HCT116 (cell line): ENCODE measurements around the gene PSRC1. TPM values are rescaled to one million over a fixed set of nuclear protein-coding genes. Genes with fewer than 3 reads are reported as not detected.

Source experiments
- ATAC-seq: fragments of 200-7000 bp; cut with Tn5 transposase; 2 replicates; pipeline ENCODE4 v1.9.1; 2020; ENCODE audit warnings: mild to moderate bottlenecking, moderate library complexity
- BruUV-seq: library from RNA; stranded (reverse); fragments of 400-500 nt; replicated peaks from 2 replicates; lab custom pipeline; 2021; lab: Mats Ljungman, UMichigan
- CTCF ChIA-PET: fragments of 300-600 bp; sonication (Branson Sonifier 250); formaldehyde crosslinking; loops from one replicate; lab custom pipeline; 2021; ENCODE audit warnings: antibody characterized with exemption; lab: Charles Lee
- POLR2A ChIA-PET: fragments of 300-600, 350-600 bp; sonication (Branson Sonifier 250); formaldehyde crosslinking; loops from one replicate; lab custom pipeline; 2021; ENCODE audit warnings: antibody characterized with exemption; lab: Charles Lee
- RAD21 ChIA-PET, 2 experiments: fragments of 300-600 bp; sonication (Branson Sonifier 250); formaldehyde crosslinking; loops; one replicate each; lab custom pipeline; 2023; ENCODE audit warnings: low total read pairs in 2 of 2; ENCODE audit not compliant: uncharacterized antibody in 2 of 2, unreplicated experiment in 2 of 2, low non-redundant PET in 1 of 2; lab: Charles Lee
- DNase-seq: peaks from one replicate; pipeline ENCODE4 v3.0.0-alpha.2; 2010; ENCODE audit warnings: low read depth, low spot score
- H2AFZ ChIP-seq: fragments of 200-600 bp; shearing (Covaris generic), sonication (generic); 2 replicates; pipeline ENCODE4 v1.6.1; 2017; ENCODE audit warnings: low read depth, mixed run types, mixed read lengths, antibody characterized with exemption, low read length; ENCODE audit not compliant: poor library complexity, severe bottlenecking
- H3K27ac ChIP-seq: 2 replicates; pipeline ENCODE4 v1.5.1; 2012; ENCODE audit warnings: low read depth, low read length
- H3K27me3 ChIP-seq: fragments of 200-600 bp; sonication (generic); 2 replicates; pipeline ENCODE4 v1.6.1; 2016; ENCODE audit warnings: mixed run types, low read length, mixed read lengths; ENCODE audit not compliant: insufficient read depth
- H3K36me3 ChIP-seq, 2 experiments: fragments of 200-500 bp in 1 of 2; fragments of 200-600 bp in 1 of 2; sonication (Bioruptor generic) in 1 of 2; sonication (generic) in 1 of 2; 2 replicates each; pipeline versions ENCODE4 v1.5.1 to v1.6.1; 2014 to 2016; ENCODE audit warnings: low read length in 2 of 2, inconsistent platforms in 1 of 2, mixed read lengths in 1 of 2, mixed run types in 1 of 2; ENCODE audit not compliant: insufficient read depth in 2 of 2, control insufficient read depth in 1 of 2
- H3K4me1 ChIP-seq, 2 experiments: fragments of 200-600 bp in 1 of 2; sonication (generic) in 1 of 2; 2 replicates each; pipeline versions ENCODE4 v1.5.1 to v1.6.1; 2012 to 2017; ENCODE audit warnings: low read length in 2 of 2, inconsistent platforms in 1 of 2, mild to moderate bottlenecking in 1 of 2, mixed read lengths in 1 of 2, mixed run types in 1 of 2, moderate library complexity in 1 of 2; ENCODE audit not compliant: insufficient read depth in 2 of 2, control insufficient read depth in 1 of 2
- H3K4me2 ChIP-seq: fragments of 200-600 bp; sonication (generic); 2 replicates; pipeline ENCODE4 v1.6.1; 2017; ENCODE audit warnings: mixed run types, low read length, mixed read lengths
- H3K4me3 ChIP-seq, 2 experiments: fragments of 200-600 bp in 1 of 2; sonication (generic) in 1 of 2; replicated peaks in 1 of 2; 2 replicates each; pipeline ENCODE4 v1.5.1; 2011 to 2016; ENCODE audit warnings: low read length in 2 of 2, control low read depth in 1 of 2, low read depth in 1 of 2, mild to moderate bottlenecking in 1 of 2, mixed read lengths in 1 of 2, mixed run types in 1 of 2
- H3K79me2 ChIP-seq: fragments of 200-600 bp; sonication (generic); 2 replicates; pipeline ENCODE4 v1.6.1; 2017; ENCODE audit warnings: mild to moderate bottlenecking, mixed run types, low read length, moderate library complexity, mixed read lengths; ENCODE audit not compliant: insufficient read depth
- H3K9ac ChIP-seq: fragments of 200-600 bp; sonication (generic); 2 replicates; pipeline ENCODE4 v1.6.1; 2016; ENCODE audit warnings: low read length, mixed read lengths
- H3K9me2 ChIP-seq: fragments of 200-600 bp; sonication (generic), shearing (Covaris generic); 2 replicates; pipeline ENCODE4 v1.6.1; 2017; ENCODE audit warnings: mixed run types, mild to moderate bottlenecking, moderate library complexity; ENCODE audit not compliant: insufficient read depth
- H3K9me3 ChIP-seq, 2 experiments: fragments of 200-500 bp in 1 of 2; fragments of 200-600 bp in 1 of 2; sonication (Bioruptor generic) in 1 of 2; sonication (generic) in 1 of 2; 2 replicates each; pipeline ENCODE4 v1.6.1; 2014 to 2017; ENCODE audit warnings: low read length in 2 of 2, mixed read lengths in 2 of 2, inconsistent platforms in 1 of 2, low read depth in 1 of 2, mild to moderate bottlenecking in 1 of 2, mixed run types in 1 of 2, moderate library complexity in 1 of 2; ENCODE audit not compliant: control insufficient read depth in 1 of 2, insufficient read depth in 1 of 2
- H4K20me1 ChIP-seq: fragments of 200-600 bp; sonication (generic), shearing (Covaris generic); 2 replicates; pipeline ENCODE4 v1.6.1; 2017; ENCODE audit warnings: mixed run types, mild to moderate bottlenecking, moderate library complexity; ENCODE audit not compliant: insufficient read depth
- CBX3 ChIP-seq: IDR thresholded peaks from 2 replicates; pipeline ENCODE4 v1.6.1; 2012; ENCODE audit warnings: low read depth
- CEBPB ChIP-seq: IDR thresholded peaks from 2 replicates; pipeline ENCODE4 v1.6.1; 2012; ENCODE audit warnings: low read depth
- ELF1 ChIP-seq: IDR thresholded peaks from 2 replicates; pipeline ENCODE4 v1.6.1; 2012; ENCODE audit warnings: low read depth, borderline replicate concordance
- EZH2 ChIP-seq: fragments of 200-600 bp; sonication (generic); IDR thresholded peaks from 2 replicates; pipeline ENCODE4 v1.6.1; 2017; ENCODE audit warnings: antibody characterized with exemption, mixed run types
- EZH2phosphoT487 ChIP-seq: fragments of 200-600 bp; IDR thresholded peaks from 2 replicates; pipeline ENCODE4 v1.6.1; 2018; ENCODE audit warnings: antibody characterized with exemption, borderline replicate concordance
- POLR2A ChIP-seq: IDR thresholded peaks from 2 replicates; pipeline ENCODE4 v1.7.0; 2011; ENCODE audit warnings: borderline replicate concordance; ENCODE audit not compliant: insufficient read depth, insufficient read length; ENCODE audit errors: extremely low read depth
- POLR2AphosphoS5 ChIP-seq: IDR thresholded peaks from 2 replicates; pipeline ENCODE4 v1.6.1; 2011; ENCODE audit warnings: mild to moderate bottlenecking, low read depth, low read length, moderate library complexity
- SIN3A ChIP-seq: IDR thresholded peaks from 2 replicates; pipeline ENCODE4 v1.6.1; 2012; ENCODE audit warnings: low read depth
- SP1 ChIP-seq: IDR thresholded peaks from 2 replicates; pipeline ENCODE4 v1.6.1; 2012; ENCODE audit warnings: low read depth
- TCF7L2 ChIP-seq: IDR thresholded peaks from 2 replicates; pipeline ENCODE4 v1.7.0; 2011; ENCODE audit warnings: borderline replicate concordance, inconsistent platforms; ENCODE audit not compliant: insufficient read depth, insufficient read length; ENCODE audit errors: extremely low read depth
- YY1 ChIP-seq: IDR thresholded peaks from 2 replicates; pipeline ENCODE4 v1.6.1; 2011; ENCODE audit warnings: low read length, low read depth, moderate library complexity, mild to moderate bottlenecking; ENCODE audit not compliant: insufficient replicate concordance; ENCODE audit errors: extremely low read depth
- ZBTB33 ChIP-seq: IDR thresholded peaks from 2 replicates; pipeline ENCODE4 v1.6.1; 2011; ENCODE audit warnings: mild to moderate bottlenecking, low read length, moderate library complexity; ENCODE audit not compliant: insufficient replicate concordance; ENCODE audit errors: extremely low read depth
- ZNF274 ChIP-seq: fragments of 200-500 bp; sonication (Bioruptor generic); IDR thresholded peaks from 2 replicates; pipeline ENCODE4 v1.6.1; 2014; ENCODE audit warnings: mild to moderate bottlenecking, low read depth, low read length, inconsistent platforms
- intact Hi-C: fragments of 100-400 bp; cut with micrococcal nuclease; formaldehyde crosslinking; loops from 2 replicates; pipeline ENCODE4 v1.10.0; 2022
- total RNA-seq: library from RNA; stranded (reverse); gene quantifications from one replicate; pipeline ENCODE4 v1.2.1, GENCODE V29; 2021; ENCODE audit not compliant: unreplicated experiment
- TF ChIP-seq, protein P1 (sequence below): IDR thresholded peaks from 2 replicates; pipeline ENCODE4 v1.6.1; 2012
- TF ChIP-seq, protein P2 (sequence below): IDR thresholded peaks from 2 replicates; pipeline ENCODE4 v1.6.1; 2012

Gene PSRC1
- total RNA-seq, 1 experiment from 2014 or later, result 44.8 TPM

DNA sequence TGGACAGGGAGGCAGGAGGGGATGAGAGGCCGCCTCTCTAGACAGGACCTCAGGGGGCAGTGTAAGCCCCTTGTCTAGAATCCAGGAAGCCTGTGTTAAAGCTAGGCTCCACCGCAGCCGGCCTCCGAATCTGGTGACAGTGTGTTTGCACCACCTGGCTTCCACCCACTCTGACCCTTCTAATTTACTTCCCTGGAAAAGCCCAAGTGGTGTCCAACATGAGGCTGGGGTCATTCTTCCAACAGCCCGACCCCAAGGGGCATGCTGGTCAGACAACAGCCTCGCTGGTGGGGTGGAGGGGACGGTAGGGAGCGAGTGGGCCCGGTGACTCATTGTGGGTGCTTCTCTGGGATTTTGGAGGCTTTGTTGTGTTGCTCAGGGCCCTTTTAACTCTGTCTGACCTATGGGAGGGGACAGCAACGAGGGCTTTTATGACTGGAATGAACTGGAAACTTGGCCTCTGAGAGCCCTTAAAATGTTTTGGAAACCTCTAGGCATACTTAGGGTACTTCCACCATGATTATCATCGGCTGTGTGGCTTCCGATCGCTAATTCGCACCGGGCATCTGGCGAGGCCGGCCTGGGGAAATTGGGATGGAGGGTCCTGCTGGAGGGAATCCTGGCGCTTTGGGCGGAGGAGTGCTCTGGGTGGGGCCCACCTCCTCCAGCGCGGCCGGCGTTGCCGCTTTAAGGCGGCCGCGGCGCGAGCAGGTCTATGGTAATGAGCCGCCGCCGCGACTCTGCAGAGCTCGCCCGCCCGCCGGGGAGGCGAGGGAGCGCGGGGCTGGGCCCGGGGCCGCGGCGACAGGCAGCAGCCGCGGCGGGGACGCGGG lies 33.9 kb downstream of the PSRC1 start, which contains the start of gene CELSR2 (continued):
- TF ChIP-seq SP1, result no peak; the same call in 1 of the 2 replicates
- TF ChIP-seq EZH2phosphoT487, result no peak
- no peak for TF ChIP-seq EZH2
- no peak for TF ChIP-seq ELF1
- TF ChIP-seq TCF7L2, result no peak
- no peak for TF ChIP-seq YY1

DNA sequence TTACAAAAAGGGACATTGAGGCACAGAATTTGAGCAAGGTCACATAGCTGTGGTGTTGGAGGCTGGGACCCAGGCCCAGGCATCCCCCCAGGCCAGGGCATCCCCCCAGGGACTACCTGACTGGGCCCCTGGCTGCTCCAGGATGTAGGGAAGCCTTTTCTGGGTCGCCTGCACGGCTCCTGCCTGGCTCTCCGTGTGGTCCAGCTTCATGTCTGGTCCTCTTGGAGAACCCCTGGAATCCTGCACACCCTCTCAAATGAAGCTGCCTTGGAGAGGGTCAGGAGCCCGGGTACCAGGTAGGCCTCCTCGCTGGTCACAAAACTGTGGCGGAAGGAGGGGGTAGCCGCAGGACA lies 34.5 kb downstream of the PSRC1 start:
- no peak for TF ChIP-seq POLR2AphosphoS5
- no peak for TF ChIP-seq CBX3
- TF ChIP-seq CEBPB, result no peak
- TF ChIP-seq EZH2, result no peak
- no peak for TF ChIP-seq ZBTB33
- no peak for TF ChIP-seq POLR2A
- no peak for TF ChIP-seq SIN3A
- TF ChIP-seq ZNF274, result no peak
- TF ChIP-seq, protein P1, sequence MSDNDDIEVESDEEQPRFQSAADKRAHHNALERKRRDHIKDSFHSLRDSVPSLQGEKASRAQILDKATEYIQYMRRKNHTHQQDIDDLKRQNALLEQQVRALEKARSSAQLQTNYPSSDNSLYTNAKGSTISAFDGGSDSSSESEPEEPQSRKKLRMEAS, result no peak
- TF ChIP-seq, protein P2, sequence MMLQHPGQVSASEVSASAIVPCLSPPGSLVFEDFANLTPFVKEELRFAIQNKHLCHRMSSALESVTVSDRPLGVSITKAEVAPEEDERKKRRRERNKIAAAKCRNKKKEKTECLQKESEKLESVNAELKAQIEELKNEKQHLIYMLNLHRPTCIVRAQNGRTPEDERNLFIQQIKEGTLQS, result no peak
- no peak for TF ChIP-seq SP1
- Histone ChIP-seq H3K4me3 (no peak overlapping the region), H3K9me2 (no peaks in the 10 kb centered on the region), H3K79me2 (no peaks in the 10 kb centered on the region), H3K36me3 (no peaks in the 10 kb centered on the region), H3K4me1 (peaks cover 5 to 14% of the 10 kb centered on the region in 2 experiments; a peak in 3 of 4 replicates), H4K20me1 (no peaks in the 10 kb centered on the region), H2AFZ (peak overlapping the region; percentile 59), H3K4me2 (no peak overlapping the region), H3K9me3 (no peaks in the 10 kb centered on the region), H3K9ac (no peak overlapping the region), H3K27me3 (no peaks in the 10 kb centered on the region), H3K27ac (no peak overlapping the region)
- POLR2A ChIA-PET, result interaction anchor here (1.1 kb wide), 1 partner anchor 8 kb away, joined by 3 read pairs; no protein-coding TSS in a partner anchor
- DNase-seq (no peak), ATAC-seq (no peak)
- RAD21 ChIA-PET, result no interaction called here
- BruUV-seq, result no TSS peak
- CTCF ChIA-PET, result interaction anchor here (1.0 kb wide), 1 partner anchor 9 kb away, joined by 3 read pairs; no protein-coding TSS in a partner anchor
- intact Hi-C loops, result no loop called here
